Hepatocyte (in vitro differentiated cells): ENCODE measurements around the gene B3GALNT2. TPM values are rescaled to one million over a fixed set of nuclear protein-coding genes. Genes with fewer than 3 reads are reported as not detected.

Experiments used
- DNase-seq: peaks from one replicate; pipeline ENCODE4 v3.0.0-alpha.2; 2016; ENCODE audit warnings: low spot score
- H2AFZ ChIP-seq: fragments of 200-600 bp; sonication (generic); 2 replicates; pipeline ENCODE4 v1.6.0; 2016; ENCODE audit warnings: antibody characterized with exemption, mild to moderate bottlenecking
- H3K27ac ChIP-seq: fragments of 200-600 bp; sonication (generic); 2 replicates; pipeline ENCODE4 v1.5.1; 2016; ENCODE audit warnings: mild to moderate bottlenecking
- H3K27me3 ChIP-seq: fragments of 200-600 bp; sonication (generic); 2 replicates; pipeline ENCODE4 v1.6.1; 2016
- H3K36me3 ChIP-seq: fragments of 200-600 bp; sonication (generic); replicated peaks from 2 replicates; pipeline ENCODE4 v1.5.1; 2016; ENCODE audit warnings: low read depth; ENCODE audit not compliant: insufficient read depth
- H3K4me1 ChIP-seq: fragments of 200-600 bp; sonication (generic); 2 replicates; pipeline ENCODE4 v1.5.1; 2016; ENCODE audit warnings: mild to moderate bottlenecking, moderate library complexity; ENCODE audit not compliant: insufficient read depth
- H3K4me2 ChIP-seq: fragments of 200-600 bp; sonication (generic); 2 replicates; pipeline ENCODE4 v1.6.0; 2016
- H3K4me3 ChIP-seq: fragments of 200-600 bp; sonication (generic); 2 replicates; pipeline ENCODE4 v1.5.1; 2016; ENCODE audit warnings: mild to moderate bottlenecking
- H3K79me2 ChIP-seq: fragments of 200-600 bp; sonication (generic); 2 replicates; pipeline ENCODE4 v1.6.0; 2017; ENCODE audit warnings: mild to moderate bottlenecking
- H3K9me2 ChIP-seq: fragments of 200-600 bp; sonication (generic); replicated peaks from 2 replicates; pipeline ENCODE4 v1.6.0; 2017; ENCODE audit warnings: mild to moderate bottlenecking; ENCODE audit not compliant: insufficient read depth
- H3K9me3 ChIP-seq: fragments of 200-600 bp; sonication (generic); 2 replicates; pipeline ENCODE4 v1.5.1; 2016; ENCODE audit warnings: low read depth, mild to moderate bottlenecking
- H4K20me1 ChIP-seq: fragments of 200-600 bp; sonication (generic); 2 replicates; pipeline ENCODE4 v1.6.0; 2016; ENCODE audit warnings: mild to moderate bottlenecking; ENCODE audit not compliant: insufficient read depth, poor library complexity, severe bottlenecking
- CTCF ChIP-seq: fragments of 200-600 bp; sonication (generic); IDR thresholded peaks from 2 replicates; pipeline ENCODE4 v1.5.1; 2016; ENCODE audit warnings: antibody characterized with exemption, mild to moderate bottlenecking; ENCODE audit not compliant: poor library complexity
- EZH2 ChIP-seq: fragments of 200-600 bp; sonication (generic); IDR thresholded peaks from 2 replicates; pipeline ENCODE4 v1.6.1; 2016; ENCODE audit warnings: antibody characterized with exemption, mild to moderate bottlenecking, borderline replicate concordance
- EZH2phosphoT487 ChIP-seq: fragments of 200-600 bp; sonication (generic); IDR thresholded peaks from one replicate; pipeline ENCODE4 v1.6.1; 2018; ENCODE audit warnings: antibody characterized with exemption, mild to moderate bottlenecking, low read depth, moderate library complexity; ENCODE audit not compliant: unreplicated experiment, severe bottlenecking
- WGBS: methylation state at CpG from one replicate; pipeline ENCODE4 v1.1.6; 2016; ENCODE audit warnings: low lambda C conversion rate; ENCODE audit errors: missing lambda C conversion rate; 5-methylcytosine and 5-hydroxymethylcytosine counted together
- polyA plus RNA-seq: library from polyadenylated mRNA; unstranded; fragments of >200 nt; fragmentation: Nextera tagmentation; extraction: Ambion mirVana; gene quantifications from 2 replicates; pipeline ENCODE4 v1.2.1, GENCODE V29; 2016
- total RNA-seq: library from RNA; depleted of rRNA; stranded (reverse); fragments of >200 nt; gene quantifications from 2 replicates; pipeline ENCODE4 v1.2.3, GENCODE V29; 2014

The B3GALNT2 gene
- total and polyA plus RNA-seq, 2 experiments from 2014 or later, result 8.1 to 24.2 TPM

DNA sequence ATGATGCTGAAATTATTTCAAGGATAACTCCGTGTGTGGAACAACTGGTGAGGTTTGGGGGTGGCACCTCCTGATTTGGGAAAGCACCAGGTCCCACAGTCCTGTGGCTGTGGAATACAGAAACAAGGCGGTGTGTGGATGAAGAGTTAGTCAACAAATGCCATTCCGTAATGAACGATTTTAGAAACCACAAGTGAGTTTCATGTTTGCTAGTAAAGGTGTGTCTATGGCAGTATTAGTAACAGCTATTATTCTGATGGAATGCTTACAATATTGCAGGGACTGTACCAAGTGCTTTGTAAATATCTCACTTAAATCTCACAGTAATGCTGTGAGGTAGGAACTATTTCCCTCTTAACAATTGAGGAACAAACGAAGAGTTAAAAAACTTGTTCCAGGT, 53.8 kb downstream of the B3GALNT2 start:
- Histone ChIP-seq H3K27ac (no peak overlapping the region), H3K4me2 (no peak overlapping the region), H3K9me2 (no peaks in the 10 kb centered on the region), H3K4me1 (no peaks in the 10 kb centered on the region), H3K27me3 (no peaks in the 10 kb centered on the region), H3K79me2 (no peaks in the 10 kb centered on the region), H2AFZ (no peak overlapping the region), H3K36me3 (peaks cover 5% of the 10 kb centered on the region), H3K4me3 (no peak overlapping the region), H4K20me1 (no peaks in the 10 kb centered on the region), H3K9me3 (no peaks in the 10 kb centered on the region)
- TF ChIP-seq EZH2, result no peak
- WGBS, result 92% methylated on average over 5 of the region's 5 CpGs
- no peak for DNase-seq

GRCh38 chr1:235448616-235449015, 55.6 kb downstream of the B3GALNT2 start:
- Histone ChIP-seq H4K20me1 (no peaks in the 10 kb centered on the region), H3K4me1 (no peaks in the 10 kb centered on the region), H3K79me2 (no peaks in the 10 kb centered on the region), H3K27ac (no peak overlapping the region), H3K27me3 (no peaks in the 10 kb centered on the region), H2AFZ (no peak overlapping the region), H3K36me3 (peaks cover 5% of the 10 kb centered on the region), H3K9me2 (no peaks in the 10 kb centered on the region), H3K4me3 (no peak overlapping the region), H3K9me3 (no peaks in the 10 kb centered on the region), H3K4me2 (no peak overlapping the region)
- WGBS, result 91% methylated on average over 7 of the region's 7 CpGs
- no peak for DNase-seq
- TF ChIP-seq EZH2 (no peak), CTCF (no peak), EZH2phosphoT487 (no peak)

DNA sequence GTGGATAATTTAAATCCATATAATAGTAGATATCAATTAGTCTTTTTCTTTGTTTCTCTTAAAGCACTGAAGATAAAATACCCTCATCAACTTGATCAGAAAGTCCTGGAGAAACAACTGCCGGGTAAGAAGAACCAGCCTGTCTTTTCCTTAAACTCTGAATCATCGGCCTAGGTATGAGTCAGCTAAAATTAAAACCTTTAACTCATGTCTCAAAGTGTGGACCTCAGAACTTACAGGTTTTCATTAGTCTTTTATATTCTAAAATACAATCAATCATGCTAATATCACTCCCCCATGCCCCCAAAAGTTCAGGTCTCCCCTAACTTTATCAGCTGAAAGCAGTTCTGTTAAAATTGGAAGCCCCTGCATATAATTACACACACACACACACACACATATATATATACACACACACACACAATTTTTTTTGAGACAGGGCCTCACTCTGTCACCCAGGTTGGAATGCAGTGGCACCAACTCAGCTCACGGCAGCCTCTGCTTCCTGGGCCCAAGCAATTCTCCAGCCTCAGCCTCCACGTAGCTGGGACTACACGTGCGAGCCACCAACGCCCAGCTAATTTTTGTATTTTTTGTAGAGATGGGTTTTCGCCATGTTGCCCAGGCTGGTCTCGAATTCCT, 61.3 kb downstream of the B3GALNT2 start:
- H3K27ac ChIP-seq, result no peak overlapping the region
- no peaks in the 10 kb centered on the region for H3K27me3 ChIP-seq
- no peaks in the 10 kb centered on the region for H3K9me3 ChIP-seq
- H3K4me3 ChIP-seq, result no peak overlapping the region
- peaks cover 5% of the 10 kb centered on the region for H3K36me3 ChIP-seq
- 93% methylated on average over 9 of the region's 9 CpGs for WGBS
- DNase-seq, result no peak
- H3K79me2 ChIP-seq, result no peaks in the 10 kb centered on the region
- no peak overlapping the region for H2AFZ ChIP-seq
- no peaks in the 10 kb centered on the region for H3K4me1 ChIP-seq
- no peaks in the 10 kb centered on the region for H3K9me2 ChIP-seq
- H4K20me1 ChIP-seq, result no peaks in the 10 kb centered on the region
- H3K4me2 ChIP-seq, result no peak overlapping the region
- TF ChIP-seq EZH2phosphoT487 (no peak), CTCF (no peak), EZH2 (no peak)

- Histone ChIP-seq H3K4me2 (no peak overlapping the region), H3K27me3 (no peaks in the 10 kb centered on the region), H4K20me1 (no peaks in the 10 kb centered on the region), H3K9me3 (no peaks in the 10 kb centered on the region), H3K4me1 (no peaks in the 10 kb centered on the region), H3K9me2 (no peaks in the 10 kb centered on the region), H3K79me2 (no peaks in the 10 kb centered on the region), H3K4me3 (no peak overlapping the region), H2AFZ (no peak overlapping the region), H3K36me3 (peaks cover 5% of the 10 kb centered on the region), H3K27ac (no peak overlapping the region)
- TF ChIP-seq EZH2 (no peak), EZH2phosphoT487 (no peak), CTCF (no peak)
- DNase-seq, result no peak
- 87% methylated on average over 6 of the region's 6 CpGs for WGBS
These were observed 63.0 kb downstream of the B3GALNT2 start for GRCh38 chr1:235441159-235441685.
